Right hindlimb (tissue), 1 donor: ENCODE measurements around the gene ATP6V1D.
"Not testable (repeated sequence)": the region's sequence is repeated elsewhere in the genome, so short reads cannot be mapped to it uniquely, and the experiment has no call there.

Experiments used
- DNase-seq: peaks from one replicate; pipeline ENCODE4 v3.0.0-alpha.2; 2018

ATP6V1D gene

GRCh38 chr14:67359775-67360469, at the start of gene ATP6V1D, which contains the start of gene EIF2S1:
Gene ATP6V1D, minus strand, starts transcription at chr14:67359804. Its CDS starts 106 bp downstream, at chr14:67359698.
Gene EIF2S1, plus strand, starts transcription at chr14:67360328. Its CDS starts 4,440 bp downstream, at chr14:67364768.
- DNase-seq = peak; percentile 100

- DNase-seq = not testable (repeated sequence)
Measured at GRCh38 chr14:67408122-67408801, 48.7 kb upstream of the ATP6V1D start.

DNA sequence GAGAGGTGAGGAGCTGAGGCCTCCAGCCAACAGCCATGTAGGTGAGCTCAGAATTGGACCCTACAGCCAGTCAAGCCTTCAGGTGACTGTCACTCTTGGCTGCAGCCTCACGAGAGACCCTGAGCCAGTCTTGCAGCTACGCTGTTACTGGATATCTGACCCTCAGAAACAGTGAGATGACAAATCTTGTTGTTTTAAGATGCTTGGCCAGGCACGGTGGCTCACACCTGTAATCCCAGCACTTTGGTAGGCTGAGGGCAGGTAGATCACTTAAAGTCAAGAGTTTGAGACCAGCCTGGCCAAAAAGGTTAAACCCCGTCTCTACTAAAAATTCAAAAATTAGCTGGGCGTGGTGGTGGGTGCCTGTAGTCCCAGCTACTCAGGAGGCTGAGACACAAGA, 46.2 kb upstream of the ATP6V1D start:
- no peak for DNase-seq

DNA sequence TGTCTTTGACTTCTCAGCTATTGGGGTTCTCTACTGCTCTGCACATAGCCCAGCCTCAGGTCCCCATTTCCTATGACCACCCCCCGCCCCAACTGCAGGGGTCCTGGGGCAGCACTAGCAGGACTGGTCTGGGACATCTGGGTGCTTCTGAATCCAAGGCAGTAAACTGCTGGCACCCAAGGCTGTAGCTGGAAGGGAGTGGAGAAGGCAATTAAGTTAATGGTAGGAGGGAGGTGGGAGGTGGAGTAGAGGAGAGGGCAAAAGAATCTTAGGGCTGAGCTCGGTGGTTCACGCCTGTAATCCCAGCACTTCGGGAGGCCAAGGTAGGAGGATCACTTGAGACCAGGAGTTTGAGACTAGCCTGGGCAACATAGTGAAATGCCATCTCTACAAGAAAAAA, 40.8 kb upstream of the ATP6V1D start:
- no peak for DNase-seq

- DNase-seq = no peak
Measured at GRCh38 chr14:67397536-67397935, 37.9 kb upstream of the ATP6V1D start.

GRCh38 chr14:67396381-67396970, 36.9 kb upstream of the ATP6V1D start:
- no peak for DNase-seq

DNA sequence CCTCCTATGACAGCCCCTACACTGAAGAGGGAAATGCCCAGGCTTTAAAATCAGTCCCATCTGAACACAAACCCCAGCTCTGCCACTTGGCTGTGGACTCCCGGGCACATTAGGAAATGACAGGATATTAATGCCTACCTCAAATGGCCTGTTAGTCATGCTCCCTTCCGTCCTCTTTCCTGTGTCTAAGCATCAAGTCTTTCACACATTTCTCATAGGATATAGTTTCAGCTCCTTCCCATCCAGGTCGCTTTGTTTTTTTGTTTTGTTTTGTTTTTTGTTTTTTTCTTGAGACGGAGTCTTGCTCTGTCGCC, 36.2 kb upstream of the ATP6V1D start:
- DNase-seq = no peak

- no peak for DNase-seq
Measured at GRCh38 chr14:67395086-67395875, 35.7 kb upstream of the ATP6V1D start.

- no peak for DNase-seq
Measured at GRCh38 chr14:67393689-67394088, 34.1 kb upstream of the ATP6V1D start.

DNA sequence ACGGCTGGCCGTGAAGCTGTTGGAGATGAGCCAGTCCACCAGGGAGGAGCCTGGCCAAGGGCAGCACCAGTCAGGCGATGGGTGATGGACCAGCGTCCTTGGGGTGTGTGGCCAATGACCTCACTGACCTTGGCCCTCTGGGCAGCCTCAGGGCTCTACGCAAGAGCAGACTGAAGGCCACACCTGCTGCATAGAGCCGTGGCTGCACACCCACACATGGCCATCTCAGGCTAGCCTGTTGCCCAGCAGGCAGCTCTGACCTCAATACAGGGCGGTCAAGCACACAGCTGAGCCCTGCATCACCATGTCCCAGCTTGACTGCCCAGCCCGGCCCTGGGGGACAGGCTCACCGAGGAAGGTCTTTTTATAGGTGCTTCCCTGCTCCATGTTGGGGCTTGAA, 33.2 kb upstream of the ATP6V1D start:
- no peak for DNase-seq

GRCh38 chr14:67392123-67392522, 32.5 kb upstream of the ATP6V1D start:
- DNase-seq = no peak

DNA sequence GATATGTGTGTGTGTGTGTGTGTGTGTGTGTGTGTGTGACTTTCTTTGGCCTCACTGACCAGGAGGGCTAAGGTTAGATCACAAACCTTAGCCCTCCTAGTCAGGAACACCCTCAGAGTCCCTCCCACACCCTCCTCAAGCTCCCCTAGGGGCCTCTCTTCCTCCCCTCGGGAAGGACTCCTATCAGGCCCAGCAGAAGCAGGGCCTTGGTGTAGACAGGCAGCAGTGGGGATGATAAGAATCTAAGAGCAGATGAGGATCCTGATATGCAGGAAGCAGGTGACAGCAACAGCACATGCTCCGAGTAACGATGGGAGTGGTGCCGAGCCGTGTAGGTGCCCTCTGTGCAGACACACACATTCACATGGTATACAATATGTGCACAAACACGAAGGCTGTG, 31.7 kb upstream of the ATP6V1D start:
- DNase-seq = no peak

- no peak for DNase-seq
Measured at GRCh38 chr14:67389811-67390534, 30.4 kb upstream of the ATP6V1D start.

DNA sequence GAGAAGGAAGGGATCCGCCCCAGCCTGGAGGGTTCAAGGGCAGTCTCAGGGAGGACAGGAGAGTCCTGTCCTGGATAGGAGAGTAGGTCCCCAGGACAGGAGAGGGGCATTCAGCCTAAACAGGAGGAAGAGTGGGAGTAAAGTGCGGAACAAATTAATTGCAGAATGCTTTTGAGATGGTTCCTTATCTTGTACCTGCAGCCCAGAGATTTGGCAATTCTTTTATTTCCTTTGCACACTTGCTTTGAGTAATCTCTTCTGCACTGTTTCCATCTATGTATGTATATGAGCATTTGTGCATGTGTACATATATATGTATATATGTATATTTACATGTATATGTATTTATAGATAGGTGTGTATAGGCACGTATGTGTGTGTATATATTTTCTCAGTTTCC, 29.7 kb upstream of the ATP6V1D start:
- DNase-seq = no peak

GRCh38 chr14:67387195-67387594, 27.6 kb upstream of the ATP6V1D start:
- DNase-seq = no peak

GRCh38 chr14:67385618-67386017, 26.0 kb upstream of the ATP6V1D start:
- DNase-seq = no peak

- no peak for DNase-seq
Measured at GRCh38 chr14:67385120-67385519, 25.5 kb upstream of the ATP6V1D start.

- no peak for DNase-seq
Measured at GRCh38 chr14:67377916-67378315, 18.3 kb upstream of the ATP6V1D start.

DNA sequence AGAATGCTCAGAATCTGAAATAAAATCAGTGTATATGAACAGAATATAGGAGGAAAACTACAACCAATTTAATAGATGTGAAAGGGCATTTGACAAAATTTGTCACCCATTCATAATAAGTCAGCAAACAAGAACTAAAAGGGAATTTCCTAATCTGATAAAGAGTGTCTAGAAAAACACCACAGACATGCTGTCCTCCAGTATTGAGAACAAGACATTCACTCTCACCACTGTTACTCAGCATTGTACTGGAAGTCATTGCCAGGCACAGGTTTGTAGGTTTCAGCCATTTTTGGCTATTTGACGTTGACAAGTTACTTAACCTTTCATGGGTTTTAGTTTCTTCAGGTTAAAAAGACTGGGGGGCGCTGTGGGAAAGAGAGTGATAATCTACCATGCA, 13.7 kb upstream of the ATP6V1D start:
- no peak for DNase-seq

DNA sequence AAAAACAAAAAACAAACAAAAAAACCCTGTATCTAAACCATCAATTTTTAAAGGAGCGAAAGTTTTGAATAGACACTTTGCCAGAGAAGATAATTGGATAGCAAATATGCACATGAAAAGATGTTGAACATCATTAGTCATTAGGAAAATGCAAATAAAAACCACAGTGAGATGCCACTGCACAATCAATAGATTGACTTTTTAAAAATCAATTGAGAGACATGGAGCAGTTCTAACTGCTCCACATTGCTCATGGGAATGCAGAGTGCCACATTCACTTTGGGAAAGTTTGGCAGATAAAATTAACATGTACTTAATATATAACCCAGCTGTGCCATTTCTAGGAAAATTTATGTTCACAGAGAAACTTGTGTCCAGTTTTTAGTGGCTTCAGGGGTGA, 13.2 kb upstream of the ATP6V1D start:
- no peak for DNase-seq

DNA sequence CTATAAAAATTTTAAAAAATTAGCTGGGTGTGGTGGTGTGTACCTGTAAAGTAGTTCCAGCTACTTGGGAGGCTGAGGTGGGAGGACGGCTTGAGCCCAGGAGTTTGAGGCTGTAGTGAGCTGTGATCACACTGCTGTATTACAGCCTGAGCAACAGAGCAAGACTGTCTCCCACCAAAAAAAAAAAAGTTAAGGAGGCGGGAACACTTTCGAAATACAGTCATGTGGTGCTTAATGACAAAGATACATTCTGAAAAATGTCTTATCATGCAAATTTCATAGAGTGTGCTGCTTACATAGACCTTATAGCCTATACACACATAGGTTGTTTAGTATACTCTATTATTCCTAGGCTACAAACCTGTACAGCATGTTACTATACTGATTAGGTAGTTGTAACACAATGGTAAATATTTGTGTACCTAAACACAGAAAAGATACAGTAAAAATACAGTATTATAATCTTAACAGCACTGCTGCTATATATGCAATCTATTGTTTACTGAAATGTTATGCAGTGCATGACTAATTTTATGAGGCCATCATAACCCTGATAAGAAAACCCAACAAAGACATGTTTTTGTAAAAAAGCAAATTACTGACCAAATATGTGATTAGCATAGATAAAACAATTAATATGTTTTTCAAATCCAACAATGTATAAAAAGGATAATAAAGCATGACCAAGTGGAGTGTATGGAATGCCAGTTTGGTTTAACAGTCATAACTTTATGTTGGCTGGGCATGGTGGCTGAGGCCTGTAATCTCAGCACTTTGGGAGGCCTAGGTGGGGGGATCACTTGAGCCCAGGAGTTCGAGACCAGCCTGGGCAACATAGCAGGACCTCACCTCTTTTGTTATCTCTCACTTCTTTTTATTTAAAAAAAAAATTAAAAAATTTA, 11.9 kb upstream of the ATP6V1D start:
- DNase-seq = no peak

GRCh38 chr14:67370830-67371229, 11.2 kb upstream of the ATP6V1D start:
- no peak for DNase-seq
